Testis (tissue), 3 donors: ENCODE data around the gene FUS. TPM values are rescaled to one million over a fixed set of nuclear protein-coding genes. Genes with fewer than 3 reads are reported as not detected.
"Not testable (repeated sequence)": the region's sequence is repeated elsewhere in the genome, so short reads cannot be mapped to it uniquely, and the experiment has no call there.

Source experiments
- DNase-seq: peaks from one replicate; pipeline ENCODE4 v3.0.0-alpha.2; 2019
- H3K27ac ChIP-seq, 2 donors: fragments of 200-600 bp; sonication (generic); one replicate each; pipeline ENCODE4 v1.5.1; 2019
- H3K27me3 ChIP-seq: fragments of 200-600 bp; sonication (generic); one replicate; pipeline ENCODE4 v1.5.1; 2019
- H3K36me3 ChIP-seq: fragments of 200-600 bp; sonication (generic); one replicate; pipeline ENCODE4 v1.5.1; 2017; ENCODE audit warnings: low read depth; ENCODE audit errors: missing control alignments
- H3K4me1 ChIP-seq: fragments of 200-600 bp; sonication (generic); one replicate; pipeline ENCODE4 v1.5.1; 2019
- H3K4me3 ChIP-seq, 2 donors: fragments of 200-600 bp; sonication (generic); one replicate each; pipeline ENCODE4 v1.5.1; 2017 to 2019
- H3K9me3 ChIP-seq: fragments of 200-600 bp; sonication (generic); one replicate; pipeline ENCODE4 v1.5.1; 2017
- CTCF ChIP-seq, 3 experiments: fragments of 450-650 bp in 2 of 3; fragments of 200-600 bp in 1 of 3; sonication (generic) in 1 of 3; IDR thresholded peaks; one replicate each; pipeline ENCODE4 v1.5.1; 2016 to 2019; ENCODE audit warnings: antibody characterized with exemption in 3 of 3, mild to moderate bottlenecking in 2 of 3, moderate library complexity in 1 of 3
- POLR2A ChIP-seq: fragments of 450-650 bp; IDR thresholded peaks from one replicate; pipeline ENCODE4 v1.6.1; 2017; ENCODE audit warnings: antibody characterized with exemption, mild to moderate bottlenecking, moderate library complexity
- WGBS, 2 donors: methylation state at CpG; one replicate each; pipeline ENCODE4 v1.1.5; 2018; 5-methylcytosine and 5-hydroxymethylcytosine counted together
- intact Hi-C: fragments of 100-400 bp; cut with DNase I; formaldehyde crosslinking; loops from one replicate; pipeline ENCODE4 v1.15.1; 2023; ENCODE audit warnings: low total_unique reads
- polyA plus RNA-seq: library from polyadenylated mRNA; stranded (reverse); fragments of 350-450 nt; fragmentation: Illumina TruSeq; extraction: RNeasy Lipid Tissue Mini Kit (QIAGEN cat#74804); gene quantifications from one replicate; pipeline ENCODE4 v1.2.3, GENCODE V29; 2014; ENCODE audit warnings: low read depth, low replicate concordance; ENCODE audit not compliant: insufficient read depth
- total RNA-seq, 2 donors: library from RNA; depleted of rRNA; stranded (reverse); fragments of >200 nt; gene quantifications; one replicate each; pipeline ENCODE4 v1.2.3, GENCODE V29; 2016

FUS gene
- total and polyA plus RNA-seq, 3 donors from 2014 or later = 205 to 423 (median 217) TPM

- Histone ChIP-seq H3K9me3 (no peaks in the 10 kb centered on the region), H3K4me3 (peak overlapping the region in 1 of 2 donors; percentile 56), H3K4me1 (no peaks in the 10 kb centered on the region), H3K27ac (no peak overlapping the region), H3K36me3 (no peaks in the 10 kb centered on the region), H3K27me3 (no peaks in the 10 kb centered on the region)
- intact Hi-C loops = loop anchor here (10.0 kb wide), 2 partner anchors 64 to 164 kb away; partner anchors contain the start of genes HSD3B7 and PRSS53
- WGBS, 2 donors = 11 to 33% methylated on average over 14 to 39 of the region's 40 CpGs
- peak; percentile 39 for DNase-seq
- TF ChIP-seq POLR2A (no peak), CTCF (IDR thresholded peaks at IDR 0.05) (no peak)
Measured at GRCh38 chr16:31148281-31148728, 31.6 kb upstream of the FUS start.

- WGBS, 2 donors = 28 to 69% methylated on average over 8 to 25 of the region's 25 CpGs
- Histone ChIP-seq H3K4me3 (no peak overlapping the region), H3K27me3 (no peaks in the 10 kb centered on the region), H3K9me3 (no peaks in the 10 kb centered on the region), H3K27ac (no peak overlapping the region), H3K36me3 (no peaks in the 10 kb centered on the region), H3K4me1 (no peaks in the 10 kb centered on the region)
- TF ChIP-seq CTCF (IDR thresholded peaks at IDR 0.05) = no peak
- no peak for TF ChIP-seq POLR2A
- intact Hi-C loops = loop anchor here (10.0 kb wide), 2 partner anchors 64 to 164 kb away; partner anchors contain the start of genes HSD3B7 and PRSS53
- DNase-seq = no peak
Measured at GRCh38 chr16:31148896-31149295, 31.0 kb upstream of the FUS start.

- Histone ChIP-seq H3K27ac (no peak overlapping the region), H3K9me3 (no peaks in the 10 kb centered on the region), H3K4me1 (no peaks in the 10 kb centered on the region), H3K27me3 (no peaks in the 10 kb centered on the region), H3K36me3 (no peaks in the 10 kb centered on the region), H3K4me3 (no peak overlapping the region)
- 77 to 81% methylated on average over 5 of the region's 5 CpGs for WGBS, 2 donors
- intact Hi-C loops = loop anchor here (10.0 kb wide), 2 partner anchors 65 to 165 kb away; partner anchors contain the start of genes HSD3B7 and PRSS53
- TF ChIP-seq POLR2A (no peak), CTCF (IDR thresholded peaks at IDR 0.05) (no peak)
- DNase-seq = no peak
Measured at GRCh38 chr16:31149332-31149731, 30.6 kb upstream of the FUS start.

- no peak within 1 kb of the TSS for H3K4me3 ChIP-seq
- intact Hi-C loops = loop anchor here (5.0 to 10.0 kb wide), 3 partner anchors 37 to 165 kb away; partner anchors contain the start of genes HSD3B7 and PRSS53
- TF ChIP-seq CTCF (IDR thresholded peaks at IDR 0.05) (no peak), POLR2A (no peak)
- no peak within 1 kb of the TSS for H3K27ac ChIP-seq
- H3K36me3 ChIP-seq = no peaks in the 10 kb centered on the region
- no peak for DNase-seq
- 75 to 91% methylated on average over 3 to 11 of the region's 11 CpGs for WGBS, 2 donors
- H3K27me3 ChIP-seq = no peaks in the 10 kb centered on the region
- H3K9me3 ChIP-seq = no peaks in the 10 kb centered on the region
- H3K4me1 ChIP-seq = no peaks in the 10 kb centered on the region
Measured at GRCh38 chr16:31149894-31150890, 29.7 kb upstream of the FUS start, which contains the start of gene PRSS36. TSS of gene PRSS36 (minus strand) at chr16:31150066. CDS start at chr16:31150035, 31 bp downstream.

GRCh38 chr16:31150976-31151375, 29.0 kb upstream of the FUS start:
- not testable (repeated sequence) for H3K36me3 ChIP-seq, H3K27me3 ChIP-seq, H3K9me3 ChIP-seq, H3K4me3 ChIP-seq, DNase-seq, H3K27ac ChIP-seq, H3K4me1 ChIP-seq
- intact Hi-C loops = loop anchor here (5.0 kb wide), 1 partner anchor 36 kb away; no protein-coding TSS in a partner anchor
- WGBS, 2 donors = 85 to 86% methylated on average over 6 of the region's 6 CpGs
